OCI-LY3 (cell line): ENCODE measurements around the gene NOLC1.

Experiments
- EZH2phosphoT487 ChIP-seq: fragments of 200-600 bp; shearing (Covaris generic); IDR thresholded peaks from 2 replicates; pipeline ENCODE4 v1.6.1; 2018; ENCODE audit warnings: antibody characterized with exemption, mixed run types, low read depth
- TF ChIP-seq, protein P1 (sequence below): fragments of 200-600, 300-600 bp; sonication (generic); IDR thresholded peaks from 2 replicates; pipeline ENCODE4 v1.5.1; 2014; ENCODE audit warnings: antibody characterized with exemption, low read length, low read depth

DNA sequence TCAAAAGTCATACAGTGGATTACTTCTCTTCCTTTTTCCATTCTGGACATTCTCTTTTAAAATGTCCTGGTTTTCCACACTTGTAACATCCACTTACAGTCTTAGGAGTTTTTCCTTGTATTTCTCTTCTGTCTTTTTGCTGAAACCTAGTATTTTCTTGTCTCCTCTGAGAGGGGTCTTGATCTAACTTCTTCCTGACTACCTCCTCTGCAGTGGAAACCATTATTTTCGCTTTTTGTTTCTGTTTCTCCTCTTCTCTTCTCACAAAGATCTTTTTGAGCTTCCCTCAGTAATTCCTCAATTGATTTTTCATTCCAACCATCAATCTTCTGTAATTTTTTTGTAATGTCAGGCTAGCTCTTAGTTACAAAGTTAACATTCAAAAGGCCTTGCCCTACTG, 50.2 kb downstream of the NOLC1 start:
- TF ChIP-seq, protein P1, sequence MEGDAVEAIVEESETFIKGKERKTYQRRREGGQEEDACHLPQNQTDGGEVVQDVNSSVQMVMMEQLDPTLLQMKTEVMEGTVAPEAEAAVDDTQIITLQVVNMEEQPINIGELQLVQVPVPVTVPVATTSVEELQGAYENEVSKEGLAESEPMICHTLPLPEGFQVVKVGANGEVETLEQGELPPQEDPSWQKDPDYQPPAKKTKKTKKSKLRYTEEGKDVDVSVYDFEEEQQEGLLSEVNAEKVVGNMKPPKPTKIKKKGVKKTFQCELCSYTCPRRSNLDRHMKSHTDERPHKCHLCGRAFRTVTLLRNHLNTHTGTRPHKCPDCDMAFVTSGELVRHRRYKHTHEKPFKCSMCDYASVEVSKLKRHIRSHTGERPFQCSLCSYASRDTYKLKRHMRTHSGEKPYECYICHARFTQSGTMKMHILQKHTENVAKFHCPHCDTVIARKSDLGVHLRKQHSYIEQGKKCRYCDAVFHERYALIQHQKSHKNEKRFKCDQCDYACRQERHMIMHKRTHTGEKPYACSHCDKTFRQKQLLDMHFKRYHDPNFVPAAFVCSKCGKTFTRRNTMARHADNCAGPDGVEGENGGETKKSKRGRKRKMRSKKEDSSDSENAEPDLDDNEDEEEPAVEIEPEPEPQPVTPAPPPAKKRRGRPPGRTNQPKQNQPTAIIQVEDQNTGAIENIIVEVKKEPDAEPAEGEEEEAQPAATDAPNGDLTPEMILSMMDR = no peak
- no peak for TF ChIP-seq EZH2phosphoT487
